Dermis microvascular lymphatic vessel endothelial cell (primary cell): ENCODE results near the gene RPUSD4. TPM values are rescaled to one million over a fixed set of nuclear protein-coding genes. Genes with fewer than 3 reads are reported as not detected.

Experiments
- DNase-seq, 2 donors: peaks; one replicate each; pipeline versions ENCODE4 v3.0.0 to v3.0.0-alpha.2; 2010; ENCODE audit warnings: low read depth in 2 of 2
- total RNA-seq: library from RNA; depleted of rRNA; stranded (reverse); fragments of >200 nt; gene quantifications from 2 replicates; pipeline ENCODE4 v1.2.1, GENCODE V29; 2014

RPUSD4 gene
- total RNA-seq, 1 donor from 2014 or later = 31.2 TPM

DNA sequence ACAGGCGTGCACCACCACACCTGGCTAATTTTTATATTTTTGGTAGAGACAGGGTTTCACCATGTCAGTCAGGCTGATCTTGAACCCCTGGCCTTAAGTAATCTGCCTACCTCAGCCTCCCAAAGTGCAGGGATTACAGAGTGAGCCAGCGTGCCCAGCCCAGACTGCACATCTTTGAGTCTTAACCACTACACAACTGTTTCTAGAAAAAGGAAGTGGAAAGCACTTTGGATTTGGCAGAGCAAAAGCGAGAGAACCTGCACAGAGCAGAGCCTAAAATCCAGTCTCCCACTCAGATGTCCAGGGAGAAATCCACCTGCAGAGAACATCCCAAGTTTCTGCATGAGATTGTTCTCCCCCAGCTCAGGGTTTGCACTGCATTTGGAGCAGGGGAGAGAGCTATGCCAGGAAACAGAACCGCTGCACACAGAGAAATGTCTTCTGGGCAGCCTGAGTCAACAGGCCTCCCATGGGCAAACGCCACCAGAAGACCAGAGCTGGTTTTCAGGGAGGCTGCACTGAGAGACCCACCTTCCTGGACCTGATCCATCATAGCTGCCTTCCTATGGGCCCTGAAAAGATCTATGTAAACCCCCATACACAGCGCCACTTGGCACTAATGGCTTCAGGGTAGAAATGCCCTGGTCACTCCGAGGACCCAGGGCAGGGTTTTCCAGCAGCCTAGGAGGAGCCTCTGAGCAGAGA is 54.0 kb downstream of the RPUSD4 start:
- no peak for DNase-seq

DNA sequence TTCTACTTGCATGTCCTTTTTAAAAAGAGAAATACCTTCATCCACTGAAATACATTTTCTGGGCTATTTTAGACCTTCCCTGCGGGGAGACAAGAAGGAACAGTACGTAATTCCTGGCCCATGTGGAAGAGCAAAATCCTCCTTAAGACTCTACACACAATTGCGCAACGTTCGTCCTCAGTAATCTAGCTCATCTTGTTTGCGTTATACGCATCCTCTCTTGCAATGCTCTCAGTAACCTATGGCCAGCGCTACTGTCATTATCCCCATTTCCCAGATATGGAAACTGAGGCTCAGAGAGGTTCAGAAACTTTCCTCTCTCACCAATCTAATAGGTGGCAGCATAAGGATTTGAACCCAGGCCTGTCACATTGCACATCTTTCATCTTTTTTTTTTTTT is 54.6 kb downstream of the RPUSD4 start:
- no peak for DNase-seq

DNA sequence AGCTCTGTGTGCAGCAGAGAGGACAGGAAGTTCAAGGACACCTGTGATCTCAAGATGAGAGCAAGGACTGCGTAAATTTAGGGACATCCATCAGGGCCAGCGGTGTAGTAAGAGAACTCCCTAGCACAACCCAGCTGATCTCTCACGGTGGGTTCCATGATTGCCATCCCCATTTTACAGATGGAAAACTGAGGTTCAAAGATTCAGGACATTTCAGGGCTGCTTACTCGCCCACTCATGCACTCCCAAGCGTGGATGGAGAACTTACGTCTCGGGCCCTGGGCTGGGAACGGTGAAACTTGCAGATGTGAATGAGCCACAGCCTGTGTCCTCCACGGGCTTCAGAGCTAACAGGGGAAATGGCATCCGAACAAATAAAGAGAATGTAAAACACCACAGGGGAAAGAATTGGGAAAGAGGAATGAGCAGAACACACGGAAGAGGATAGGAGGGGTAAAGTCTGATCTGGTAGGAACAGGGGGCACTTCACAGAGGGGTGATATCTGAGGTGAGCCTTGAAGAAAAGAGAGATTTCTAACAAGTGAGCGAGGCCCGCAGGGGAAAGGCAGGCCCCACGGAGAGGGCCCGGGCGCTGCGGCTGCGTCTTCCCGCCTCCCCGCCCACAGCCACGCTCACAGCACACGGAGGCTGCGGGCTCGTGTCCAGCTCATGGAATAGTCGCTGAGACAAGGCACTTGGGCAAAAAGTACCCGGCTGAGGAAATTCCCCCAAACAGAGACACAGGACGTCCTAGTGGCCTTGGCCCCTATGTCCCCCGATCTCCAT is 55.9 kb downstream of the RPUSD4 start:
- DNase-seq = no peak

DNA sequence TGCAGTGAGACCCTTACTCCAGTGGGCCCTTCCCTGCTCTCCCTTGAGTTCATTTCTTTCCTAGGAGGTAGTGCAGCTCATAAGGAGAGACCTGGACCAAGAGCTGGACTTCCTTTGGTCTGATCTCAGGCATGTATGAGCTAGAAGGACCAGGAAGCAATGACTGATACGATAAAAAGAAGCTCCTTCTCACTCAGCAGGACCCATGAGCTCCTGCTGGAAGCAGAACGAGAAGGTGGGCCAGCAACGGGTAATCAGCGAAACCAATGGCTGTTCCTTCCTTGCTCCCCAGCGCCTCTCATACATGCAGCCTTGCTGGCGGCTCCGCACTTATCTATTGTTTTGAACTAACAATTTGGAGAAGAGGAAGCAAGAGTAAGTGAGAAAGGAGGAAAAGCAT is 56.8 kb downstream of the RPUSD4 start:
- peak in 1 of 2 donors; percentile 25 for DNase-seq

- peak; percentile 51 to 97 for DNase-seq
Observed at GRCh38 chr11:126153972-126154371, 57.5 kb downstream of the RPUSD4 start.

GRCh38 chr11:126153006-126153405 is 58.4 kb downstream of the RPUSD4 start:
- DNase-seq = no peak

DNA sequence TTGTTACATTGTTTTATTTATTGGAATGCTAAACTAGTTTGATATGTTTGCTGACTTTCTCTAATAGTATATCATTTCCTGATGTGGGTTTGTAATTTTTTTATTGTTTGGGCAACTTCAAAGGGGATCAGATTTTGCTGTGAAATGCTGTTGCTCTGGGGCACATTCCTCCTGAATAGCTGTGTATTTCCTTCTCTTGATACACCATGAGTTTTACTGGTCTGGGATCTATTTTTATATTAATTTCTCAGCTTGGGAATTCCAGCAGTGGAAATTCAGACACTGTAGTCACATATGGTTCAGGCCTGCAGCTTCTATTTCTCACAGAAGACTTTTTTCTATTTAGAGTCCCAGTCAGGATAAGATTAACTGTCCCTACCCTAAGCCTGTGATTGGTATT is 58.9 kb downstream of the RPUSD4 start:
- DNase-seq = peak in 1 of 2 donors; percentile 61

- no peak for DNase-seq
Observed at GRCh38 chr11:126152152-126152551, 59.3 kb downstream of the RPUSD4 start.

Other genes starting within 250 kb of the RPUSD4 start
- gene CDON, start 148.8 kb downstream of the RPUSD4 start, total RNA-seq = 1.8 and 4.8 TPM in 2 replicates
- 20.5 and 26.0 TPM in 2 replicates for gene FAM118B, start 132 bp upstream of the RPUSD4 start, total RNA-seq
- gene SRPRA, start 57.2 kb upstream of the RPUSD4 start, total RNA-seq = 39.4 and 47.4 TPM in 2 replicates
- 12.0 and 14.1 TPM in 2 replicates for gene FOXRED1, start 57.5 kb upstream of the RPUSD4 start, total RNA-seq
- 4.7 and 5.7 TPM in 2 replicates for gene TIRAP, start 71.4 kb upstream of the RPUSD4 start, total RNA-seq
- gene DCPS, start 92.4 kb upstream of the RPUSD4 start, total RNA-seq = 7.2 and 8.5 TPM in 2 replicates
- 12.5 and 20.2 TPM in 2 replicates for gene ST3GAL4, start 144.0 kb upstream of the RPUSD4 start, total RNA-seq